GM19455 (cell line): ENCODE data around the gene CFH.
"Not testable (repeated sequence)": the region's sequence is repeated elsewhere in the genome, so short reads cannot be mapped to it uniquely, and the experiment has no call there.

Experiments used
- ATAC-seq: cut with Tn5 transposase; IDR thresholded peaks from one replicate; pipeline ENCODE4 v1.9.1; 2021; ENCODE audit not compliant: unreplicated experiment

Gene CFH

DNA sequence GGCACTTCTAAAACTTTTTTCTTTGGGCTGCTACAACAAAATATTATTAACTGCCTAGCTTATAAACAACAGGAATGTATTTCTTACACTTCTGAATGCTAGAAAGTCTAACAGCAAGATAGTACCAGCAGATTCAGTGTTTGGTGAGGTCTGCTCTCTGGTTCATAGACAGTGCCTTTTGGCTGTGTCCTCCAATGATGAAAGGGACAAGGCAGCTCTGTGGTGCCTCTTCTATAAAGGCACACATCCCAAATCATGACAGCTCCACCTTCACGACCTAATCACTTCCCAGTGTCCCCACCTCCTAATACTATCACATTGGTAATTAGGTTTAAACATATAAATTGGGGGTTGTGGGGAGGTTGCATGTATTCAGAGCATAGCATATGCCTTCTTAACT lies 9.5 kb downstream of the CFH start:
- ATAC-seq: no peak

DNA sequence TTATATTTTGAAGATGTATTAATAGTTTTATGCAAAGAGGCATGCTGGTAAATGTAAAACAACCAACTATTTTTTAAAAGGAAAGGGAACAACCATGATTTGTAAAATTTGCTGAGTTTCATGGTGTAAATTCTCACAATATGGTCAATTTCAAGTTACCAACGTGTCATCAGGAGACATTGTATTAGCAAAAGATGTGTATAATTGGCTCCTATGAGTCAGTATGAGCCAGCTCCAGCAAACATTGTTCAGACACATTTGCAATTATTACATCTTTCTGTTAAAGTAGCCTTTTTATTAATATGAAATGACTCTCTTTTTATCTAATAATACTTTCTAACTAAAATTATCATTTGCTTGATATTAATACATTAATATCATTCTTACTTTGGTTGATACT lies 15.3 kb downstream of the CFH start:
- ATAC-seq: no peak

DNA sequence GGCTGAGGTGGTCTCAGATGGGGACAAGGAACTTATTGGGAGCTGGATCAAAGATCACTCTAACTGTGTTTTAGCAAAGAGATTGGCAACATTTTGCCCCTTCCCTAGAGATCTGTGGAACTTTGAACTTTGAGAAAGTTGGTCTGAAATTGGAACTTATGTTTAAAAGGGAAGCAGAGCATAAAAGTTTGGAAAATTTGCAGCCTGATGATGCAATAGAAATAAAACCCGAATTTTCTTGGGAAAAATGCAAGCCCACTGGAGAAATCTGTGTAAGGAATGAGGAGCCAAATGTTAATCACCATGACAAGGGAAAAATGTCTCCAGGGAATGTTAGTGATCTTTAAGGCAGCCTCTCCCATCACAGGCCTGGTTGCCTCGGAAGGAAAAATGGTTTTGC lies 17.2 kb downstream of the CFH start:
- ATAC-seq: no peak

DNA sequence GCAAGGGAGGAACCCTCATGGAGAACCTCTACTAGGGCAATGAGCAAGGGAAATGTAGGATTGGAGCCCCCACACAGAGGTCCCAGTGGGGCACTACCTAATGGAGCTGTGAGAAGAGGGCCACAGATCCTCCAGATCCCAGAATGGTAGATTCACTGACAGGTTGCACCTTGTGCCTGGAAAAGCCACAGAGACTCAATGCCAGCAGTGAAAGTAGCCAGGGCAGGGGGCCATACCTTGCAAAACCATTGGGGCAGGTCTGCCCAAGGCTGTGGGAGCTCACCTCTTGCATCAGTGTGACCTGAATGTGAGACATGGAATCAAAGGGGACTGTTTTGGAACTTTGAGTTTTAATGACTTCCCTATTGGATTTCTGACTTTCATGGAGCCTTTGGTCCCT lies 17.9 kb downstream of the CFH start:
- ATAC-seq: no peak

DNA sequence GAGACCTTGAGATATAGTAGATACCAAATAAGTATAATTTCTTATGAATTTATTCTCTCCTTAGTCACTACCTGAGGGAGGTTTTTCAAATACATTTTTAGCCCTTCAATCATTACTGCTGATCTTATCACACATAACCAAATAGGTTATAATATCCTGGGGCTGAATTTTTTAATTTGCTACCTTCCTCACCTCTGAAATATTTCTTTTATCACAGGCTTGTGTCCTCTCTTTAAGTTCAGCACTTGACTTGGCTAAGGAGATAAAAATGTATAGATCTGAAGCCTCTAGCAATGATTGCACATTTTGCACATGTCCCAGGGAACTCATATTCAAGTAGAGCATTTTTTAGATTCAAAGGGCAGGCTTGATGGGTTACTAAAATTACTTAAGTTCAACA lies 23.1 kb downstream of the CFH start:
- no peak for ATAC-seq

DNA sequence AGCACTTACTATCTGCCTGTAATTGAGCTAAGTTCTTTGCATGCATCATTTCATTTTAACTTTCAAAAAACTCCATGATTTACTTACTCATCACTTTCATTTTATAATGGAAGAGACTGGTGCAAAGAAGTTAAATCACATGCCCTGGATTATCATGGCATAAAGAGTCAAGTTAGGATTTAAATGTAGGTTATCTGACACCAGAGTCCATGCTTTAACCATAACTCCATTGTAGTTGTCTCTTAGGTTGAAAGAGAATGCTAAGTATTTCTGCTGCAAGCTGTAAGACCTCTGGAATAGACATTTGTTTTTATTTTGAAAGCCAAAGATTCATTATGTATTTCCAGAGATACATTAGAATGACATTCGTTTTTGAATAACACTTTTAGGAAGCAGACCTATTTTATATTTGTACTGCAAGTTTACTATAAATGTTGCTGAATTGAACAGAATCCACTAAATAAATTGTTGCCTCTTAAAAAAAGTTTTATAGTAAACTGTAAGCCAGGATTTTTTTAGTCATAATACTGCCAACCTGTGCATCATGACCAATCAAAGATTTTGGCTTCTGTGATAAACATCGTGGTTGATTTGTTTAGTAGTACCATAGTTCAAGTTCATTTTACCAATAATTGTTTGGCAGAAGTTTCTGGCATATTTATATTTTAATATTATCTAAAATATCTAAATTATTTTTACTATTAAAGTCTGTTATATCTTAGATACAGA lies 26.1 kb downstream of the CFH start:
- ATAC-seq: no peak

DNA sequence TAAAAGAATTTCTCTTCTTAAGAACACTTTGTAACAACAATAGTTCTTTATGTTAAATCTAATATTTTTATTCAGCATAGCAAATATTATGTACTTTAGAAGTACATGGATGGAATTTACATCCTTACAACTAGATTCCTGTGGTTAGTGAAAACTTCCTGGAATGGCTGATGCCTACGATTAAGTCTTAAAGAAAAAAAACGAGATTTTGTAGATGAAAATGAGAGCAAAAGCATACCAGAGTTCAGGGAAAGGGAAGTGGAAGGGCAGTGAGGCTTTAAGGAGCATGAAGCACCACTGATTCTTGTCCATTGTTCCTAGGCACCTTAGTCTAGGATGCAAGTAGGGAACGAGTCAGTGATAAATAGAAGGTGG lies 26.7 kb downstream of the CFH start:
- ATAC-seq: no peak

DNA sequence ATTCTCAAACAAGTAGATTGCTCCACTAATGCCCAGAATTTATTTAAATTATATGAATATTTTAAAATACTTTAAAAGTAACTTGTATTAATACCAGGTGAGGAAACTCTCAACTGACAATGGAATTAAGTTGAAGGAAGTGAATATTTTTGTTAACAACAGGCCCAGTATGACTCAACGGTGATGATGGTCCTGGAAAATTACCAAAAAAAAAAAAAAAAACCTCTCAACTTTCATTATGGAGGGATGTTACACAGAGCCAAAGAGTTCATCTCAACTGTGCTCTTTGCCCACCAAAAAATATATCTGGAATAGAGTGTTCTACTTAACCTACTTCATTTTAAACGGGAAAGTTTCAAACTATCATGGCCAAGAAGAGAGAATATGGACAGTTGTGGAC lies 28.3 kb downstream of the CFH start:
- no peak for ATAC-seq

DNA sequence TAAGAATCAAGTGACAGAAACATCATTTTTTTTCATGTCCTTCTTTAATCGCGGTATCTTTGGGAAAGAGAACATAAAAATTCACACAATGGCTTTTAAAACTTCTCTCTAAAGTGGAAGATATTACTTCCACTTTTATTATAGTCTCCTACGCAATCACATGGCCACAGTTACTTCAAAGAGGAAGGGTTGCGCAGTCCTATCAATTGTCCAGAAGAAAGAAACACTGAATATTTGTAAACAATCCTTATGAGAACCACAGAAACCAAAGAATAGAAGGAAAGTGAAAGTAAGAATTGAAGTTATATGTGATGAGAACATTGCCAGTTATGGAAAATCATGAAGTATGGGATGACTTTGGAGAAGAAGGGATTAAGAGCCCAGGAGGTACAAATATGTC lies 32.6 kb downstream of the CFH start:
- ATAC-seq: no peak

DNA sequence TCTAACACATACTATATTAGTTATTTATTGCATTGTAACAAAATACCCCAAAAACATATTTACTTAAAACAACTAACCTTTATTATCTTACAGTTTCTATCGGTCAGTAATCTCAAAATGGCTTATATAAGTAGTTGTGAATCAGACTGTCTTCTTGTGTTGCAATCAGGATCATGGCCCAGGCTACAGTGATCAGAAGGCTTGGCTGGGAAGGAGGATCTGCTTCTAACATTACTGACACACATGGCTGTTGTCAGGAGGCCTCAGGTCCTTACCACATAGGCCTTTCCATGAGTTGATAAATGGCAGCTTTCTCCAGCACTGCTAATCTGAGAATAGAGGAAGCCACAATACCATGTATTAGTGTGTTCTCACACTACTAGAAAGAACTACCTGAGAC lies 33.7 kb downstream of the CFH start:
- no peak for ATAC-seq

DNA sequence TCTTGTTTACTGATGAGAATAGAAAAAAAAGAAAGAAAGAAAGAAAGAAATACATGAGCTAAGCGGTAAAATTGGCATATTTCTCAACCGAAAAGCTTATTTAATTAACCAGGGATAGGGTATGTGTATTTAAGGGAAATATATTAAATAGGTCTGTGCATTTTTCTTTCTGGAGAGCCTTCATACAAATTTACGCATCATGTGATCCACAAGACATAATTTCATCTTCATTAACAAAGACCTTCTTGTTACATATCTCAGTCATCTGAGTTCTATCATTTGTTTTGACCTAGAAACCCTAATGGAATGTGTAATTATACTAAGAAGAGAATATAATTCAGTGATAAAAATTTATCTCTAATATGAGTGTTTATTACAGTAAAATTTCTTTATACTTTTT lies 37.2 kb downstream of the CFH start:
- no peak for ATAC-seq

DNA sequence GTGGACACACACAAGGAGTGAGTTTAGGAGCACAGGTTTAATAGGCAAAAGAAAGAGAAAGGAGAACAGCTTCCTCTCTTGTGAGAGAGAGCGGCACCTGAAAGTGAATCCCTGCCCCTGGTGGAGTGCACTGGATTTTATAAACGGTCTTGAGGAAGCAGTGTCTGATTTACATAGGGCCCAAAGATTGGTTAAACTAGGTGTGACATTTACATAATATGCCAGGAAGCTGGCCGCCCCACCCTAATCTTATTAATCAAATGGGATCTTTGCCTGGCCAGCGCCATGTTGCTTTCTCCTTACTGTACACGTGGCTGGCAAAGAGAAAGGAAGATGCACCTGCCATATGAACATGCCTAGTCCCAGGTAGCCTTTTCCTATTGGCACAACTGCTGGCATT lies 38.7 kb downstream of the CFH start:
- ATAC-seq: no peak

DNA sequence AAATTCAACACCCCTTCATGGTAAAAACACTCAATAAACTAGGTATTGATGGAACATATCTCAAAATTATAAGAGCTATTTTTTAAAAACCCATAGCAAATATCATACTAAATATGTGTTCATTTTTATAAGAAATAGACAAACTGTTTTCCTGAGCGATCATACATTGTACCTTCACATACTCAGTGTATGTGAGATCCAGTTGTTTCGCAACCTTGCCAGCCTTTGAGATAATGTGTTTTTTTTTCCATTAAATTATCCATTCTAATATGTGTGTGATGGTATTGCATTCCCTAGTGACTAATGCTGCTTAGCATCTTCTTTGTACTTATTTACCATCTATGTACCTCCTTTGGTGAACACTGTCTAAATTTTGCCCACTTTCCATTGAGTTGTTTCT lies 47.1 kb downstream of the CFH start:
- ATAC-seq: no peak

DNA sequence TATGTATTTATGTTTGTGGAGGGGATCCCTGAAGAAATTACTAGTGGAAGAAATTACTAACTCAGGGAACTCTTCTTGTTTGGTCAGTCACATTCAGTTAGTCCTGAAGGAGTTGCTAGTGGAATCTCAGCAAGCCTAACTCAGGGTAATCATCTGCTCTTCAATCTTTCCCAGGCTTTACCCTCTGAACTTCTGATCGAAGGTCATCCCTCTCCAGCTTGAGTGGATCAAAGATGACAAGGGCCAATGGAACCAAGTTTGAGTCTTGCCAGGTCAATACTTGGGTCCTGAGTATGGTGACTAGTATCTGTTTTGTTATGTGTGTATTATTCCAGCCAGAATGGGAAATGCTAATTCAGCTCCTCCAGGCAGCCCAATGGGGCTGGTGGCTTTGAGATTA lies 49.3 kb downstream of the CFH start:
- ATAC-seq: no peak

DNA sequence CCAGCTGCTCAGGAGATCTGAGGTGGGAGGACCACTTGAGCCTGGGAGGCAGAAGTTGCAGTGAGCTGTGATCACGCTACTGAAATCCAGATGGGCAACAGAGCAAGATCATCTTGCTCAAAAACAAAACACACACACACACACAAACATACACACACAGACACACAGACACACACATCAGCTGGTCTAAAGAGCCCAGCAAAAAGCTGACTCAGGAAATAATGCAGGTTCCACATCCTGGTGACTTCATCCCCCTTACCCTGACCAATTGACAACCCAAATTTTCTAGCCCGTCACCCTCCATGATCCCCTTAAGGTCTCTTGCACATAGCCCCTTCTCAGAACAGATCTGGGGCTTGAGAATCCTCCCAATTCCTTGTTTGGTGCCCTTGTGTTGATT lies 58.0 kb downstream of the CFH start:
- not testable (repeated sequence) for ATAC-seq

DNA sequence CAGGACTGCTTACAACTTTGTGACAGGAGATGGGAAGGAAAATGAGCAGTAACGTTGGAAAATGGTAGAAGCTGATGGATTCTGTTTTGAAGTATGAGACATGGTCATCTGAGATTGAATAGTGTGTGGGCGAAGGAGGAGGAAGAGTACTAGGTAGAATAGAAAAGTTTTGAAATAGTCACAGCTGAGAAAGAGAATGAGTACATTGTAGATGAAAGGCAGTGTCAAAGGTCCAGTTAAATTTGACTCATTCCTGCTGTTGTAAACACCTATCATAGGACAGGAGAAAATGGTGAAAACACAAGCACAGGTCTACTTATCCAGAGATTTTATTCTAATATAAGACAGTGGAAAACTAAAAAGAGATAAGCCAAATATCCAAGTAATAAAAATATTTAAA lies 66.0 kb downstream of the CFH start:
- no peak for ATAC-seq

DNA sequence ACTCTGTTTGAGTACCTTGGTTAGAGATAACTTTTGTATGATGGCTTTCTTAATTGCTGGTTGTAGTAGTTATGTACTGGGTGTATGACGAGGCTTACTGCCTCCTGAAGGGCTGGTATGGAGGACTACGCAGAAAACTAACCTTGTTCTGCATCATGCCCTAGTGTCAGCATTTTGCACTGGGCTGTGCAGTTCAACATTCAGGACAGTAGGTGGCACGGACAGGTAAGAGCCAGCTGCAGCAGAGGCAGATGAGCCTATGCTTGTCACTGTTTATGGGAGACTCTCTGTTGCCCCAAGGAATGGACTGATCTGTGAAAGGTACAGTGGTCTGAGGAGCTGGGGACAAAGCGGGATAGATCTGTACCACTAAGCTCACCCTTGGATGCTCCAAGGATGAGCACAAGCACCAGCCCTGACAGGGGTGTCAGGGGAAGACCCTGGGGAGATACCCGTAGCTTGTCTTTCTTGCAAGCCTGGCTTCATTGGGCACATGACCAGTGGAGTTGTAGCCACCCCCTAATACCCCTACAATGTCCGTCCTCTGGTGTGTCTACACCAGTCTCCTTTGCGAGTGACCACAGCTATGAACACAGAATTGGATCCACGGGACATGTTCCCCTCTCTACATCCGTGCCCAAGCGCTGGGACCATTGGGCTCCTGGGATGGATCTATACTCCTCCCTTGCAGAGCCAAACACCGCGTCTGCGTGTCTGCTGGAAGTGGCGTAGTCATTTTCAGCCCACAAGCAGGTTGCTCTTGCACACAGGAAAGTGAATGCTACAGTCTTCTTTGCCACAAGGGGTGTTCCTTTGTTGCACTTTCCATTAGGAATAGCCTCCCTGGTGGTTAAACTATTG lies 71.7 kb downstream of the CFH start:
- peak; percentile 98 for ATAC-seq

DNA sequence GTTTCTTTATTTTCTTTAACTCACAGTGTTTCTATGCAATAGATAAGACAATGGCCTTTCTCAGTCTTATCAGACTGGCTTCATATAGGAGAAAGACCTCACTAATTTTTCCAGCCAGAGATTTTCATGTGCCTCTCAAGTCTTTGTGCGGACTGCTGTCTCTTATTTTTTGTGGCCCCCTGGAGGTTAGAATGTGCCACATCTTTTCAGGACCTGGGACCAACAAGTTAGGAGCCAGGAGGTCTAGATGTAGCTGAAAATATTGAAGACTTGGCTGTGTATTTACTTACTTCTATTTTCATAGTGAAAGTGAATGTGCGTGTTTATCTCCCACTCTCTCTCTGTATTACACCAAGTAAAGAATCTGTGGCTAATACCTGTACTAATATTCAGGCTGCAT lies 80.7 kb downstream of the CFH start:
- ATAC-seq: no peak

DNA sequence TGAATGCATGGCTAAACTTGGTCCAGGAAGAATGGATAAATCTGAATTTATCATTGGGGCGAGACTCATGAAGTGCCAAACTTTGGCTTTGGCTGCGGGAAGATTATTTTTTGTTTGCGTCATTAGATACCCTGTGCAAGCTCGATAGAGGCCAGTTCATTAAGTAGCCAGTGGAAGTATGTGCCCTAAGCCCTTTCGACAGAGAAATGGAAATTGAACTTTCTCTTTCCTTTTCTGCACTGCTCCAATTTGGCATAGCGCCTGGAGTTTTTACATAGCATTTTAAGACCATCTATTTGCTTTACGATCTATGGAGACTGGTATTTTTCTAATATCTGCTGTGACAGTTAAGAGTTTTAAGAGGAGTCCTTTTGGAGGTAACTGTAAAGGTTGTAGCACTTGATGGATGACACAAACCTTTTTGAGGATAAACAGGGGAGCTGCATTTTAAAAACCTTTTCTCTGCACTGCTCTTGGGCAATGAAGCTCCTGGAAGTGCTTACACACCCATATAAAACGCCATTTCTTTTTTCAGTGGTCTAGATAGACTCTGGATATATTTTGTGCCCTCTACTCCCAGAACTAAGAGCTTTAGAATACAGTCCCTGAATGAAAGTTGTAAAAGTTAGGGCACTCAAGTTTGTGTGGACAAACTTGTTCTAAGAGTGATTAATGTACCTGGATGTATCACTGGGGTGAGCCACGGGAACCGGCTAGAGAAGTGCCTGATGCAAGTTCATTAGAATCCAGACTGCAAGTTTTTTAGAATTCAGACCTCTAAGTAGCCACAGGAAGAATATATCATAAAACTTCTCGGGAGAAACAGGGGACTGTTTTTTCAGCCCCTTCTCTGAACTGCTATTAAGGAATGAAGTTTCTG lies 81.5 kb downstream of the CFH start:
- ATAC-seq: no peak

DNA sequence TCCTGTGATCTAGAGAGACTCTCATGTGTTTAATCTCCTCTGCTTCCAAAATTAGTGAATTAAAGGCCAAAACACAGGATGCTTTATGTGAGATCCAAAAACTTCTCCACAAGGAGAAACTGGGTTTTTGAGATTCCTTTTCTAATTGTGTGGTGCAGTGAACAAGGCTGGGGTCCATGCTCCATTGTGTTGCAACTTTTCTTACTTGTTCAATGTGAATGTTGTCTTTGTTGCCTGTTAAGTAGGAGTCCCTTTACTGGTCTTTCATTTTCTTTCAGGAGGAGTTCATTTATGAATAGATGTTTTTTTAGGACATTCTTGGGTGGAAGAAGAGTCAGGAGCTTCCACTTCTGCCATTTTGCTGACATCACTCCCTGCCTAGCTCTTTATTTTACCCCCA lies 82.2 kb downstream of the CFH start:
- ATAC-seq: no peak

DNA sequence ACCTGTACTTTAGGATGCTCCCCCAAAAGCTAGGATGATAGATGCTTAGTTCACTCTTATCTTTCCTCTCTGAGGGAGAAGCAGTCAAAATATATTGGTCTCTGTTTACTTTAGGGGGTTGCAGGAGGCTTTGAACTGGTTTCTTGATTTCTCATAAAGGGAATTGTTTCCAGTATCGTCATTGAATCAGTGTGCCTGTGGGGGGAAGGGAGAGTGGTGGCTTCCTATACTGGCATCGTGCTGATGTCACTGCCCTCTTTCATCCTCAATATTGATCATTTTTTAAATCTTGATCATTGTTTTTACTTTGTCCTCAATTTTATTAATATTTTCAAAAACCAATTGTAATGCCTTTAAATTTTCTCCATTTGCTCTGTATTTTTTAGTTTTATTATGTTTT lies 82.6 kb downstream of the CFH start:
- ATAC-seq: no peak

DNA sequence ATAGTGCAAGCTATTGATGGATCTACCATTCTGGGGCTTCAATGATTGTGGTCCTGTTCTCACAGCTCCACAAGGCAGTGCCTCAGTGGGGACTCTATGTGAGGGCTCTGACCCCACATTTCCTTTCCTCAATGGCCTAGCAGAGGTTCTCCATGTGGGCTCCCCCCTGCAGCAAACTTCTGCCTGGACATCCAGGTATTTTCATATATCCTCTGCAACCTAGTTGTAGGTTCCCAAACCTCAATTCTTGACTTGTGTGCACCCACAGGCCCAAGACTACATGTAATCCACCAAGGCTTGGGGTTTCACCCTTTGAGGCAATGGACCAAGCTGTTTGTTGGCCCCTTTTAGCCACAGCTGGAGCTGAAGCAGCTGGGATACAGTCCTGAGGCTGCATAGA lies 86.9 kb downstream of the CFH start:
- ATAC-seq: no peak
